GM12878 (cell line): Measurements from ENCODE around the gene FOXP1. TPM values are rescaled to one million over a fixed set of nuclear protein-coding genes. Genes with fewer than 3 reads are reported as not detected.

Source experiments
- ATAC-seq: fragments of 200-7000 bp; cut with Tn5 transposase; 3 replicates; pipeline ENCODE4 v1.9.1; 2020; ENCODE audit warnings: mild to moderate bottlenecking, moderate library complexity
- BruUV-seq: library from RNA; stranded (reverse); fragments of 400-500 nt; replicated peaks from 2 replicates; lab custom pipeline; 2021; lab: Mats Ljungman, UMichigan
- CTCF ChIA-PET: fragments of 300-600 bp; sonication (Branson Sonifier 250); formaldehyde crosslinking; extraction: SDS; loops from one replicate; lab custom pipeline; 2021; ENCODE audit warnings: inconsistent platforms; lab: Yijun Ruan, JAX
- POLR2A ChIA-PET: fragments of 350-600 bp; formaldehyde crosslinking; extraction: SDS; loops from one replicate; lab custom pipeline; 2021; ENCODE audit warnings: inconsistent platforms; lab: Charles Lee
- RAD21 ChIA-PET: fragments of 300-600 bp; sonication (Branson Sonifier 250); formaldehyde crosslinking; loops from one replicate; lab custom pipeline; 2023; ENCODE audit warnings: antibody characterized with exemption; ENCODE audit not compliant: unreplicated experiment; lab: Charles Lee
- SMC1A ChIA-PET: fragments of 300-600 bp; sonication (Branson Sonifier 250); formaldehyde crosslinking; loops from one replicate; lab custom pipeline; 2023; ENCODE audit not compliant: unreplicated experiment, uncharacterized antibody; lab: Charles Lee
- DNase-seq: peaks from one replicate; pipeline ENCODE4 v3.0.0-alpha.2; 2011; ENCODE audit warnings: low read depth, low spot score
- FAIRE-seq: peaks from 3 replicates; lab custom pipeline; 2011; peaks lifted over from hg19 to GRCh38; lab: Jason Lieb, UNC
- H2AFZ ChIP-seq: 2 replicates; pipeline ENCODE4 v1.6.0; 2011; ENCODE audit warnings: low read depth, low read length, control low read depth; ENCODE audit not compliant: control insufficient read depth
- H3K27ac ChIP-seq: 2 replicates; pipeline ENCODE4 v1.5.1; 2011; ENCODE audit warnings: control low read depth; ENCODE audit not compliant: control insufficient read depth, insufficient read depth
- H3K27me3 ChIP-seq, 2 experiments: replicated peaks in 1 of 2; 2 replicates each; pipeline versions ENCODE4 v1.6.0 to v1.6.1; 2011; ENCODE audit warnings: low read length in 1 of 2; ENCODE audit not compliant: control insufficient read depth in 2 of 2, insufficient read depth in 2 of 2
- H3K36me3 ChIP-seq, 2 experiments: 2 replicates each; pipeline ENCODE4 v1.5.1; 2011; ENCODE audit warnings: low read length in 1 of 2; ENCODE audit not compliant: control insufficient read depth in 2 of 2, insufficient read depth in 2 of 2
- H3K4me1 ChIP-seq: 2 replicates; pipeline ENCODE4 v1.6.1; 2011; ENCODE audit warnings: mild to moderate bottlenecking, low read length, moderate library complexity, mixed read lengths; ENCODE audit not compliant: control insufficient read depth, insufficient read depth
- H3K4me2 ChIP-seq: 2 replicates; pipeline ENCODE4 v1.6.0; 2011; ENCODE audit warnings: control low read depth; ENCODE audit not compliant: control insufficient read depth, insufficient read depth
- H3K4me3 ChIP-seq: fragments of 200-600 bp; sonication (generic); 2 replicates; pipeline ENCODE4 v1.5.1; 2016
- H3K79me2 ChIP-seq: 2 replicates; pipeline ENCODE4 v1.6.0; 2011; ENCODE audit warnings: low read length; ENCODE audit not compliant: control insufficient read depth, insufficient read depth
- H3K9ac ChIP-seq: 2 replicates; pipeline ENCODE4 v1.8.0; 2011; ENCODE audit warnings: low read length, control low read depth, mixed read lengths; ENCODE audit not compliant: control insufficient read depth, insufficient read depth
- H3K9me3 ChIP-seq: replicated peaks from 3 replicates; pipeline ENCODE4 v1.5.1; 2011; ENCODE audit warnings: mild to moderate bottlenecking, low read length; ENCODE audit not compliant: control insufficient read depth, insufficient read depth
- H4K20me1 ChIP-seq: 2 replicates; pipeline ENCODE4 v1.6.0; 2011; ENCODE audit not compliant: control insufficient read depth, insufficient read depth
- BCLAF1 ChIP-seq: fragments of 450-650 bp; IDR thresholded peaks from 2 replicates; pipeline ENCODE4 v1.6.1; 2017; ENCODE audit warnings: antibody characterized with exemption, mild to moderate bottlenecking, moderate library complexity
- IRF4 ChIP-seq: IDR thresholded peaks from 2 replicates; pipeline ENCODE4 v1.6.1; 2011; ENCODE audit warnings: low read depth, low read length
- JUND ChIP-seq: IDR thresholded peaks from 2 replicates; pipeline ENCODE4 v1.6.1; 2012; ENCODE audit warnings: low read depth, mild to moderate bottlenecking, low read length, improper control_type of control experiment, moderate library complexity
- POU2F2 ChIP-seq: IDR thresholded peaks from 3 replicates; pipeline ENCODE4 v1.6.1; 2011; ENCODE audit warnings: low read depth, mild to moderate bottlenecking, low read length, borderline replicate concordance
- SKIL ChIP-seq: fragments of 450-650 bp; IDR thresholded peaks from 2 replicates; pipeline ENCODE4 v1.6.1; 2017; ENCODE audit warnings: mild to moderate bottlenecking, low read depth, inconsistent platforms; ENCODE audit not compliant: poor library complexity, severe bottlenecking
- SRF ChIP-seq, 2 experiments: IDR thresholded peaks; 2 replicates each; pipeline ENCODE4 v1.6.1; 2011; ENCODE audit warnings: low read depth in 2 of 2, low read length in 2 of 2, mild to moderate bottlenecking in 1 of 2, moderate library complexity in 1 of 2
- SUZ12 ChIP-seq: fragments of 200-600 bp; sonication (generic); IDR thresholded peaks from one replicate; pipeline ENCODE4 v1.6.1; 2018; ENCODE audit warnings: antibody characterized with exemption, mild to moderate bottlenecking; ENCODE audit not compliant: unreplicated experiment
- ZBTB11 ChIP-seq: fragments of 450-650 bp; formaldehyde crosslinking; IDR thresholded peaks from 2 replicates; pipeline ENCODE4 v1.5.0; 2022; ENCODE audit warnings: mild to moderate bottlenecking, missing genetic modification characterization
- ZNF274 ChIP-seq: IDR thresholded peaks from one replicate; pipeline ENCODE4 v1.8.0; 2011; ENCODE audit not compliant: insufficient read length, insufficient read depth
- ZNF622 ChIP-seq: fragments of 450-650 bp; IDR thresholded peaks from 2 replicates; pipeline ENCODE4 v1.6.1; 2017; ENCODE audit warnings: mild to moderate bottlenecking, inconsistent platforms
- WGBS: methylation state at CpG from one replicate; pipeline ENCODE4 v1.1.6; 2016; ENCODE audit warnings: low lambda C conversion rate; ENCODE audit not compliant: insufficient replicate concordance, insufficient coverage; ENCODE audit errors: missing lambda C conversion rate; 5-methylcytosine and 5-hydroxymethylcytosine counted together
- in situ Hi-C: fragments of 300-500 bp; cut with MboI; formaldehyde crosslinking; loops from 9 replicates; pipeline ENCODE4 v1.14.3; 2018; ENCODE audit warnings: mixed read lengths
- intact Hi-C: fragments of 100-400 bp; cut with micrococcal nuclease; formaldehyde crosslinking; loops from one replicate; pipeline ENCODE4 v1.14.2; 2022; ENCODE audit not compliant: unreplicated experiment
- polyA plus RNA-seq, 11 experiments: library from polyadenylated mRNA; depleted of rRNA in 4 of 11; unstranded in 6 of 11; stranded (reverse) in 5 of 11; fragments of >200 nt; fragmentation: Nextera tagmentation in 4 of 11; fragmentation: Illumina TruSeq in 1 of 11; extraction: Ambion mirVana in 4 of 11; extraction: Trizol in 1 of 11; gene quantifications; 1 replicate in 1 of 11; 2 replicates in 10 of 11; pipeline versions ENCODE4 v1.2.1 to v1.2.3, GENCODE V29; 2011 to 2016; ENCODE audit warnings: inconsistent platforms in 2 of 11, missing spikeins in 2 of 11, low read depth in 1 of 11
- total RNA-seq, 4 experiments: library from RNA; depleted of rRNA in 3 of 4; stranded (reverse); fragments of >200 nt in 3 of 4; fragmentation: Illumina TruSeq in 1 of 4; extraction: Trizol in 1 of 4; gene quantifications; 2 replicates each; pipeline versions ENCODE4 v1.2.1 to v1.2.3, GENCODE V29; 2013 to 2021

Gene FOXP1
- total and polyA plus RNA-seq, 10 of the 15 experiments (the other 5 are each of a cell fraction or from before 2014, with no cell fraction given): 0.05 to 1.6 (median 0.20) TPM; not detected in 1

GRCh38 chr3:71499227-71499876 lies 84.2 kb downstream of the FOXP1 start (continued):
- TF ChIP-seq ZBTB11: no peak

- WGBS: 29% methylated on average over 3 of the region's 3 CpGs
- TF ChIP-seq ZNF274: no peak
- no peak for TF ChIP-seq SUZ12
- no peak for TF ChIP-seq ZNF622
- no peak for TF ChIP-seq JUND
- no peak for TF ChIP-seq SKIL
- no peak for TF ChIP-seq POU2F2
- TF ChIP-seq IRF4: no peak
- TF ChIP-seq BCLAF1: no peak
- no peak for TF ChIP-seq SRF (IDR thresholded peaks at IDR 0.05; ENCODE audit: low read depth in 2 of 2, low read length in 2 of 2)
Observed at GRCh38 chr3:71498543-71498942, 85.0 kb downstream of the FOXP1 start.

More at GRCh38 chr3:71498543-71498942, 85.0 kb downstream of the FOXP1 start:
- ChIA-PET POLR2A (no interaction called here), RAD21 (no interaction called here), CTCF (no interaction called here), SMC1A (interaction anchor here (1.1 kb wide), 1 partner anchor 364 kb away, joined by 3 read pairs; no protein-coding TSS in a partner anchor)
- in situ Hi-C loops (no loop called here), intact Hi-C loops (no loop called here)
- Histone ChIP-seq H3K4me2 (no peak overlapping the region), H2AFZ (no peak overlapping the region), H3K4me1 (no peaks in the 10 kb centered on the region), H3K9ac (no peak overlapping the region), H3K79me2 (no peaks in the 10 kb centered on the region), H3K27ac (no peak overlapping the region), H3K27me3 (no peaks in the 10 kb centered on the region; a peak in 2 of 4 replicates), H3K9me3 (no peaks in the 10 kb centered on the region), H3K4me3 (no peak overlapping the region), H3K36me3 (no peaks in the 10 kb centered on the region), H4K20me1 (no peaks in the 10 kb centered on the region)
- no peak for FAIRE-seq
- no peak for ATAC-seq
- BruUV-seq: no TSS peak
- DNase-seq: no peak
